Neuronal stem cell (in vitro differentiated cells): Measurements from ENCODE around the gene RNMT.
"Not testable (repeated sequence)": the region's sequence is repeated elsewhere in the genome, so short reads cannot be mapped to it uniquely, and the experiment has no call there.

Experiments used
- DNase-seq: peaks from one replicate; pipeline ENCODE4 v3.0.0-alpha.2; 2013; ENCODE audit warnings: low spot score
- H2AFZ ChIP-seq: one replicate; pipeline ENCODE4 v1.6.1; 2013; ENCODE audit warnings: mild to moderate bottlenecking, low read length, inconsistent platforms
- H2AK5ac ChIP-seq: 2 replicates; pipeline ENCODE4 v1.6.1; 2013; ENCODE audit warnings: low read depth, mild to moderate bottlenecking, inconsistent platforms, low read length, moderate library complexity, mixed read lengths
- H2BK120ac ChIP-seq: 2 replicates; pipeline ENCODE4 v1.6.1; 2013; ENCODE audit warnings: low read depth, mild to moderate bottlenecking, inconsistent platforms, low read length, moderate library complexity, mixed read lengths
- H2BK12ac ChIP-seq: one replicate; pipeline ENCODE4 v1.6.1; 2013; ENCODE audit warnings: low read length, inconsistent platforms
- H2BK15ac ChIP-seq: 2 replicates; pipeline ENCODE4 v1.6.1; 2013; ENCODE audit warnings: mild to moderate bottlenecking, low read length, inconsistent platforms, mixed read lengths
- H2BK5ac ChIP-seq: one replicate; pipeline ENCODE4 v1.6.1; 2013; ENCODE audit warnings: inconsistent platforms, mild to moderate bottlenecking, low read length, moderate library complexity
- H3K14ac ChIP-seq: one replicate; pipeline ENCODE4 v1.6.1; 2013; ENCODE audit warnings: low read length, inconsistent platforms
- H3K18ac ChIP-seq: 2 replicates; pipeline ENCODE4 v1.6.1; 2013; ENCODE audit warnings: low read length, inconsistent platforms
- H3K23ac ChIP-seq: 2 replicates; pipeline ENCODE4 v1.6.1; 2013; ENCODE audit warnings: low read depth, mild to moderate bottlenecking, mixed read lengths, low read length, inconsistent platforms; ENCODE audit not compliant: poor library complexity
- H3K27ac ChIP-seq: replicated peaks from 3 replicates; pipeline ENCODE4 v1.5.1; 2013; ENCODE audit warnings: low read length, inconsistent platforms
- H3K27me3 ChIP-seq, 3 experiments: 2 replicates each; pipeline ENCODE4 v1.6.1; 2013; ENCODE audit warnings: low read length in 3 of 3, mild to moderate bottlenecking in 2 of 3, inconsistent platforms in 1 of 3, low read depth in 1 of 3, mixed read lengths in 1 of 3, moderate library complexity in 1 of 3; ENCODE audit not compliant: control insufficient read depth in 3 of 3, insufficient read depth in 3 of 3
- H3K36me3 ChIP-seq, 2 donors: replicated peaks in 1 of 2; 2 replicates each; pipeline ENCODE4 v1.6.1; 2013; ENCODE audit warnings: low read length in 2 of 2; ENCODE audit not compliant: control insufficient read depth in 2 of 2, insufficient read depth in 2 of 2
- H3K4ac ChIP-seq: 2 replicates; pipeline ENCODE4 v1.6.1; 2013; ENCODE audit warnings: inconsistent platforms, mild to moderate bottlenecking, low read length, moderate library complexity
- H3K4me1 ChIP-seq, 2 donors: 1 replicate in 1 of 2; 2 replicates in 1 of 2; pipeline ENCODE4 v1.6.1; 2013; ENCODE audit warnings: low read length in 2 of 2, low read depth in 1 of 2; ENCODE audit not compliant: control insufficient read depth in 2 of 2, insufficient read depth in 1 of 2
- H3K4me2 ChIP-seq: one replicate; pipeline ENCODE4 v1.6.1; 2013; ENCODE audit warnings: mild to moderate bottlenecking, low read length, inconsistent platforms; ENCODE audit not compliant: insufficient read depth, poor library complexity, severe bottlenecking
- H3K4me3 ChIP-seq, 2 donors: 2 replicates each; pipeline ENCODE4 v1.5.1; 2013; ENCODE audit warnings: low read length in 2 of 2, mild to moderate bottlenecking in 2 of 2, inconsistent platforms in 1 of 2, moderate library complexity in 1 of 2
- H3K79me1 ChIP-seq: one replicate; pipeline ENCODE4 v1.6.1; 2013; ENCODE audit warnings: low read depth, mild to moderate bottlenecking, inconsistent platforms, low read length, moderate library complexity
- H3K9ac ChIP-seq: one replicate; pipeline ENCODE4 v1.6.1; 2013; ENCODE audit warnings: mild to moderate bottlenecking, low read depth, low read length, inconsistent platforms; ENCODE audit not compliant: poor library complexity
- H3K9me3 ChIP-seq, 2 donors: replicated peaks in 1 of 2; 2 replicates each; pipeline versions ENCODE3 to v1.6.1; 2013; ENCODE audit warnings: low read length in 2 of 2, mild to moderate bottlenecking in 2 of 2, inconsistent platforms in 1 of 2, low read depth in 1 of 2, mixed read lengths in 1 of 2, moderate library complexity in 1 of 2; ENCODE audit not compliant: control insufficient read depth in 2 of 2, insufficient read depth in 1 of 2
- H4K8ac ChIP-seq: one replicate; pipeline ENCODE4 v1.6.1; 2013; ENCODE audit warnings: low read depth, mild to moderate bottlenecking, inconsistent platforms, low read length, moderate library complexity
- H4K91ac ChIP-seq: one replicate; pipeline ENCODE4 v1.6.1; 2013; ENCODE audit warnings: low read length, low read depth, mild to moderate bottlenecking, inconsistent platforms; ENCODE audit not compliant: poor library complexity
- WGBS, 2 donors: extraction: QIAGEN DNeasy Blood & Tissue Kit; methylation state at CpG; one replicate each; pipeline ENCODE4 v1.1.7; 2013; ENCODE audit warnings: missing lambda C conversion rate in 2 of 2, mixed read lengths in 1 of 2; ENCODE audit not compliant: insufficient read length in 2 of 2, insufficient replicate concordance in 1 of 2; ENCODE audit errors: extremely low coverage in 2 of 2; 5-methylcytosine and 5-hydroxymethylcytosine counted together

The RNMT gene

DNA sequence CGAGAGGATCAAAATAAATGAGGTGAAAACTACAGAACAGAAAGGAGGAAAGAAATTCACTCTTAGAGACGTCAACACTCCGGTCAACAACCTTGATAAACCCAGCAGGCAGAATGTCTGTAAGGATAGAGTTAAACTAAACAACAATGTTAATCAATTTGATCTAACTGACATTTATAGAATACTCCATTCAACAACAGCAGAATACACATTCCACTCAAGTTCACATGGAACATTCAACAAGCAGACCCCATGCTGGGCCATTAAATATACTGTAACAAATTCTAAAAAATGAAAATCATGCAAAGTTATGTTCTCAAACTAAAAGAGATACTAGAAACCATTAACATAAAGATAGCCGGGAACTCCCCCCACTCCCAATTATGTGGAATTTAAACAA is 41.9 kb upstream of the RNMT start:
- Histone ChIP-seq H2AFZ (no peak overlapping the region), H2BK5ac (no peak overlapping the region), H4K8ac (no peak overlapping the region), H3K27ac (no peak overlapping the region), H2BK12ac (no peak overlapping the region), H3K9me3 (peaks cover 0 to 14% of the 10 kb centered on the region in 2 donors), H3K4me2 (no peak overlapping the region), H3K14ac (no peak overlapping the region), H2BK15ac (no peak overlapping the region), H3K9ac (no peak overlapping the region), H3K36me3 (peaks cover 0 to 12% of the 10 kb centered on the region in 2 donors), H3K23ac (no peak overlapping the region), H4K91ac (no peak overlapping the region), H3K4me3 (no peak overlapping the region), H3K27me3 (no peaks in the 10 kb centered on the region), H3K18ac (no peak overlapping the region), H3K4me1 (no peaks in the 10 kb centered on the region), H3K79me1 (peaks cover 3% of the 10 kb centered on the region), H2BK120ac (no peak overlapping the region), H3K4ac (no peak overlapping the region), H2AK5ac (no peak overlapping the region)
- DNase-seq, result no peak
- no CpG with 5 or more reads among the region's 4 CpGs for WGBS, 2 donors

DNA sequence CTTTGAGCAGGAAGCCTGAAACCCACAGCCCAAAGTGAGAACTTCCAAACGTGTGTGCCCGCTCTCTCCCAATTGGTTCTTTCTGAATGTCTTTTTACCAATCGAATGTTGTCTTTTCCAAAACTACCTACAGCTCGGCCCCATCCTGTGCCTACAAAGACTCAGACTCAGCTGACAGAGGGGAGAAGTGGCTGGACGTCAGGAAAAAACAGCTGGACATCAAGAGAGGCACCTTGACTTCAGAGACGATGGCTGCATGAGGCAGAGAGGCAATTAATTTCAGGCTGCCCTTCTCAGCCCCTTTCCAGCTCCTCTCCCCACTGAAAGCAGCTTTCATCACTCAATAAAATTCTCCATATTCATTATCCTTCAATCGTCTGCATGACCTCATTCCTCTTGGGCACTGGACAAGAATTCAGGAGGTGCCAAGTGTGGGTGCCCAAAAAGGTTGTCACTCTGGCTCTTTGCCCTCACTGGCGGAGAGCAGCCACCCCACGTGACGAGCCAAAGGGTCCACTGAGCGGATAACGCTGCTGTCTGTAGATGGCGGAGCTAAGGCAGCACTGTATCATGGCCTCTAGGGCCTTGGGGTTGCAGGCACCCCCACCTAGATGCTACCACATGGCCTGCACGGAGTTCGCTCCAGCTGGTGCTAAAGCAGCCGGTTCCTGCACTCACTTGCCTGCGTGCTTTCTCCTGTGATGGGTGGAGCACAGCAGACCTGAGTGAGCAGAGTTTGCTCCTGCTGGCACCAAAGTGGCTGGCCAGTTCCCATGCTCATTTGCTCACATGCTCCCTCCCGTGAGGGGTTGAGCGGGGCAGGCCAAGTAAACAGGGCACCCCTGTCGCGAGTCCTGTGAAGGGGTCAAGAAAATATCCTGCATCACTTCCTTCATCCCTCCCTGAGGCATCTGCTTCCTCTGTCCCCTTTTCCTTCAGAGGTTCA is 38.0 kb upstream of the RNMT start:
- H3K4ac ChIP-seq, result no peak overlapping the region
- H3K4me1 ChIP-seq, result no peaks in the 10 kb centered on the region

DNA sequence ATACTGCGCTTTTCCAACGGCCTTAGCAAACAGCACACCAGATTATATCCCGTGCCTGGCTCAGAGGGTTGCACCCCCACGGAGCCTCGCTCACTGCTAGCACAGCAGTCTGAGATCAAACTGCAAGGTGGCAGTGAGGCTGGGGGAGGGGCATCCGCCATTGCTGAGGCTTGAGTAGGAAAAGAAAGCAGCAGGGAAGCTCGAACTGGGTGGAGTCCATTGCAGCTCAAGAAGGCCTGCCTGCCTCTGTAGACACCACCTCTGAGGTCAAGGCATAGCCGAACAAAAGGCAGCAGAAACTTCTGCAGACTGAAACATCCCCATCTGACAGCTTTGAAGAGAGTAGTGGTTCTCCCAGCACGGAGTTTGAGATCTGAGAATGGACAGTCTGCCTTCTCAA is 36.4 kb upstream of the RNMT start:
- WGBS, 2 donors, result no CpG with 5 or more reads among the region's 9 CpGs
- not testable (repeated sequence) for H3K18ac ChIP-seq, H3K36me3 ChIP-seq, H3K79me1 ChIP-seq, H2BK120ac ChIP-seq, DNase-seq, H4K91ac ChIP-seq, H2BK15ac ChIP-seq, H2BK5ac ChIP-seq, H3K9ac ChIP-seq, H3K4ac ChIP-seq, H3K23ac ChIP-seq, H3K27me3 ChIP-seq, H3K4me1 ChIP-seq, H3K27ac ChIP-seq, H3K4me3 ChIP-seq, H2AK5ac ChIP-seq, H2AFZ ChIP-seq, H4K8ac ChIP-seq, H2BK12ac ChIP-seq, H3K14ac ChIP-seq, H3K4me2 ChIP-seq
- H3K9me3 ChIP-seq, result peaks cover 0 to 14% of the 10 kb centered on the region in 2 donors

More for the DNA sequence above, 38.0 kb upstream of the RNMT start:
- no peak overlapping the region for H3K4me3 ChIP-seq
- WGBS, 2 donors, result no CpG with 5 or more reads among the region's 21 CpGs
- H3K18ac ChIP-seq, result no peak overlapping the region
- no peak overlapping the region for H4K8ac ChIP-seq
- H3K23ac ChIP-seq, result no peak overlapping the region
- H2BK15ac ChIP-seq, result no peak overlapping the region
- no peak overlapping the region for H2BK5ac ChIP-seq
- no peak overlapping the region for H3K27ac ChIP-seq
- no peak overlapping the region for H4K91ac ChIP-seq
- H3K4me2 ChIP-seq, result no peak overlapping the region
- peaks cover 0 to 14% of the 10 kb centered on the region in 2 donors for H3K9me3 ChIP-seq
- DNase-seq, result no peak
- H3K9ac ChIP-seq, result no peak overlapping the region
- H3K14ac ChIP-seq, result peak overlapping the region; percentile 14
- H3K36me3 ChIP-seq, result no peaks in the 10 kb centered on the region
- H2AFZ ChIP-seq, result no peak overlapping the region
- peaks cover 3% of the 10 kb centered on the region for H3K79me1 ChIP-seq
- H2AK5ac ChIP-seq, result no peak overlapping the region
- H3K27me3 ChIP-seq, result no peaks in the 10 kb centered on the region
- no peak overlapping the region for H2BK12ac ChIP-seq
- no peak overlapping the region for H2BK120ac ChIP-seq

DNA sequence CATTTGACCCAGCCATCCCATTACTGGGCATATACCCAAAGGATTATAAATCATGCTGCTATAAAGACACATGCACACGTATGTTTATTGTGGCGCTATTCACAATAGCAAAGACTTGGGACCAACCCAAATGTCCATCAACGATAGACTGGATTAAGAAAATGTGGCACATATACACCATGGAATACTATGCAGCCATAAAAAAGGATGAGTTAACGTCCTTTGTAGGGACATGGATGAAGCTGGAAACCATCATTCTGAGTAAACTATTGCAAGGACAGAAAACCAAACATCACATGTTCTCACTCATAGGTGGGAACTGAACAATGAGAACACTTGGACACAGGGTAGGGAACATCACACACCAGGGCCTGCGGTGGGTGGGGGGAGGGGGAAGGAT is 31.1 kb upstream of the RNMT start:
- H3K4ac ChIP-seq, H3K4me1 ChIP-seq, H3K27me3 ChIP-seq, H3K4me3 ChIP-seq, H4K91ac ChIP-seq, H2AFZ ChIP-seq, H2BK120ac ChIP-seq, H3K27ac ChIP-seq, H2BK12ac ChIP-seq, H3K18ac ChIP-seq, H3K23ac ChIP-seq, H3K4me2 ChIP-seq, DNase-seq, H2BK5ac ChIP-seq, H3K14ac ChIP-seq, H3K79me1 ChIP-seq, H3K36me3 ChIP-seq, H4K8ac ChIP-seq, H2AK5ac ChIP-seq, H2BK15ac ChIP-seq, H3K9ac ChIP-seq: not testable (repeated sequence)
- peaks cover 10 to 15% of the 10 kb centered on the region in 2 donors for H3K9me3 ChIP-seq
- no CpG with 5 or more reads among the region's 5 CpGs for WGBS, 2 donors
